ENCODE data around the gene MAGI1.

GRCh38 chr3:65925254-65925954 lies 113.3 kb downstream of the MAGI1 start:
- TF ChIP-seq, protein P1, sequence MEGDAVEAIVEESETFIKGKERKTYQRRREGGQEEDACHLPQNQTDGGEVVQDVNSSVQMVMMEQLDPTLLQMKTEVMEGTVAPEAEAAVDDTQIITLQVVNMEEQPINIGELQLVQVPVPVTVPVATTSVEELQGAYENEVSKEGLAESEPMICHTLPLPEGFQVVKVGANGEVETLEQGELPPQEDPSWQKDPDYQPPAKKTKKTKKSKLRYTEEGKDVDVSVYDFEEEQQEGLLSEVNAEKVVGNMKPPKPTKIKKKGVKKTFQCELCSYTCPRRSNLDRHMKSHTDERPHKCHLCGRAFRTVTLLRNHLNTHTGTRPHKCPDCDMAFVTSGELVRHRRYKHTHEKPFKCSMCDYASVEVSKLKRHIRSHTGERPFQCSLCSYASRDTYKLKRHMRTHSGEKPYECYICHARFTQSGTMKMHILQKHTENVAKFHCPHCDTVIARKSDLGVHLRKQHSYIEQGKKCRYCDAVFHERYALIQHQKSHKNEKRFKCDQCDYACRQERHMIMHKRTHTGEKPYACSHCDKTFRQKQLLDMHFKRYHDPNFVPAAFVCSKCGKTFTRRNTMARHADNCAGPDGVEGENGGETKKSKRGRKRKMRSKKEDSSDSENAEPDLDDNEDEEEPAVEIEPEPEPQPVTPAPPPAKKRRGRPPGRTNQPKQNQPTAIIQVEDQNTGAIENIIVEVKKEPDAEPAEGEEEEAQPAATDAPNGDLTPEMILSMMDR (conservative IDR thresholded peaks at IDR 0.05; ENCODE audit: low read length) = no peak
- no peak for TF ChIP-seq EZH2phosphoT487 (IDR thresholded peaks at IDR 0.05; ENCODE audit: borderline replicate concordance)

Measured in Loucy (cell line).